Astrocyte (in vitro differentiated cells and primary cell): ENCODE results near the gene NDUFA3. TPM values are rescaled to one million over a fixed set of nuclear protein-coding genes. Genes with fewer than 3 reads are reported as not detected.

Experiments used
- DNase-seq: peaks from one replicate; pipeline ENCODE4 v3.0.0-alpha.2; 2010; ENCODE audit warnings: low read depth
- FAIRE-seq: peaks from 2 replicates; lab custom pipeline; 2011; peaks lifted over from hg19 to GRCh38; lab: Jason Lieb, UNC
- H2AFZ ChIP-seq: 2 replicates; pipeline ENCODE4 v1.6.0; 2012; ENCODE audit warnings: low read depth, low read length, inconsistent platforms
- H3K27ac ChIP-seq: 2 replicates; pipeline ENCODE4 v1.5.1; 2011; ENCODE audit warnings: low read depth, low read length, inconsistent platforms
- H3K27me3 ChIP-seq: 2 replicates; pipeline ENCODE4 v1.6.0; 2011; ENCODE audit warnings: low read length, inconsistent platforms; ENCODE audit not compliant: insufficient read depth
- H3K36me3 ChIP-seq: 2 replicates; pipeline ENCODE4 v1.5.1; 2011; ENCODE audit warnings: low read length, inconsistent platforms; ENCODE audit not compliant: insufficient read depth
- H3K4me1 ChIP-seq: 2 replicates; pipeline ENCODE4 v1.5.1; 2011; ENCODE audit warnings: low read length, inconsistent platforms; ENCODE audit not compliant: insufficient read depth
- H3K4me2 ChIP-seq: 2 replicates; pipeline ENCODE4 v1.6.0; 2012; ENCODE audit warnings: low read length, inconsistent platforms
- H3K4me3 ChIP-seq: 2 replicates; pipeline ENCODE4 v1.5.1; 2011; ENCODE audit warnings: low read depth, mild to moderate bottlenecking, low read length, inconsistent platforms; ENCODE audit not compliant: insufficient read depth
- H3K79me2 ChIP-seq: 2 replicates; pipeline ENCODE4 v1.6.0; 2012; ENCODE audit warnings: mild to moderate bottlenecking, low read length, inconsistent platforms; ENCODE audit not compliant: insufficient read depth
- H3K9ac ChIP-seq: 2 replicates; pipeline ENCODE4 v1.6.0; 2012; ENCODE audit warnings: mild to moderate bottlenecking, low read length, inconsistent platforms
- H3K9me3 ChIP-seq: 2 replicates; pipeline ENCODE4 v1.5.1; 2012; ENCODE audit warnings: low read depth, mild to moderate bottlenecking, low read length, inconsistent platforms; ENCODE audit not compliant: insufficient read depth
- H4K20me1 ChIP-seq: 2 replicates; pipeline ENCODE4 v1.6.0; 2012; ENCODE audit warnings: low read length, inconsistent platforms; ENCODE audit not compliant: insufficient read depth
- H3K27ac Mint-ChIP-seq: one replicate; pipeline ENCODE4 v1.8.0; 2021; ENCODE audit warnings: mild to moderate bottlenecking, mixed read lengths; ENCODE audit not compliant: unreplicated experiment
- H3K27me3 Mint-ChIP-seq: one replicate; pipeline ENCODE4 v1.8.0; 2021; ENCODE audit warnings: low read depth, mixed read lengths; ENCODE audit not compliant: unreplicated experiment
- H3K36me3 Mint-ChIP-seq: one replicate; pipeline ENCODE4 v1.8.0; 2021; ENCODE audit warnings: low read depth, mixed read lengths; ENCODE audit not compliant: unreplicated experiment
- H3K4me1 Mint-ChIP-seq: one replicate; pipeline ENCODE4 v1.8.0; 2021; ENCODE audit warnings: low read depth, mixed read lengths; ENCODE audit not compliant: unreplicated experiment
- H3K4me3 Mint-ChIP-seq: one replicate; pipeline ENCODE4 v1.8.0; 2021; ENCODE audit warnings: mild to moderate bottlenecking, moderate library complexity, mixed read lengths; ENCODE audit not compliant: unreplicated experiment
- H3K9me3 Mint-ChIP-seq: one replicate; pipeline ENCODE4 v1.8.0; 2021; ENCODE audit warnings: mild to moderate bottlenecking, mixed read lengths; ENCODE audit not compliant: unreplicated experiment
- EZH2 ChIP-seq: IDR thresholded peaks from 2 replicates; pipeline ENCODE4 v1.6.1; 2012; ENCODE audit warnings: mild to moderate bottlenecking, low read length, inconsistent platforms; ENCODE audit not compliant: insufficient read depth
- total RNA-seq: library from RNA; stranded (reverse); gene quantifications from 2 replicates; pipeline ENCODE4 v1.2.1, GENCODE V29; 2021
- TF ChIP-seq, protein P1 (sequence below): IDR thresholded peaks from 2 replicates; pipeline ENCODE4 v1.5.1; 2011; ENCODE audit warnings: low read depth, mild to moderate bottlenecking, inconsistent platforms, low read length, moderate library complexity; ENCODE audit not compliant: insufficient read depth

The NDUFA3 gene
- total RNA-seq, 1 donor from 2014 or later, result 99.2 TPM

GRCh38 chr19:54151362-54152035 is 48.8 kb downstream of the NDUFA3 start:
- H3K4me1 Mint-ChIP-seq, result peaks cover 5% of the 10 kb centered on the region
- H3K27me3 Mint-ChIP-seq, result no peaks in the 10 kb centered on the region
- Histone ChIP-seq H4K20me1 (peaks cover 75% of the 10 kb centered on the region), H3K9me3 (no peaks in the 10 kb centered on the region), H3K79me2 (peaks cover under 1% of the 10 kb centered on the region), H2AFZ (no peak overlapping the region), H3K27ac (no peak overlapping the region), H3K4me3 (no peak overlapping the region), H3K9ac (no peak overlapping the region), H3K36me3 (peaks cover 45% of the 10 kb centered on the region), H3K4me2 (no peak overlapping the region), H3K27me3 (no peaks in the 10 kb centered on the region), H3K4me1 (peaks cover 16% of the 10 kb centered on the region)
- no peak overlapping the region for H3K27ac Mint-ChIP-seq
- H3K36me3 Mint-ChIP-seq, result peaks cover 21% of the 10 kb centered on the region
- DNase-seq (no peak), FAIRE-seq (no peak)
- no peak overlapping the region for H3K4me3 Mint-ChIP-seq
- TF ChIP-seq, protein P1, sequence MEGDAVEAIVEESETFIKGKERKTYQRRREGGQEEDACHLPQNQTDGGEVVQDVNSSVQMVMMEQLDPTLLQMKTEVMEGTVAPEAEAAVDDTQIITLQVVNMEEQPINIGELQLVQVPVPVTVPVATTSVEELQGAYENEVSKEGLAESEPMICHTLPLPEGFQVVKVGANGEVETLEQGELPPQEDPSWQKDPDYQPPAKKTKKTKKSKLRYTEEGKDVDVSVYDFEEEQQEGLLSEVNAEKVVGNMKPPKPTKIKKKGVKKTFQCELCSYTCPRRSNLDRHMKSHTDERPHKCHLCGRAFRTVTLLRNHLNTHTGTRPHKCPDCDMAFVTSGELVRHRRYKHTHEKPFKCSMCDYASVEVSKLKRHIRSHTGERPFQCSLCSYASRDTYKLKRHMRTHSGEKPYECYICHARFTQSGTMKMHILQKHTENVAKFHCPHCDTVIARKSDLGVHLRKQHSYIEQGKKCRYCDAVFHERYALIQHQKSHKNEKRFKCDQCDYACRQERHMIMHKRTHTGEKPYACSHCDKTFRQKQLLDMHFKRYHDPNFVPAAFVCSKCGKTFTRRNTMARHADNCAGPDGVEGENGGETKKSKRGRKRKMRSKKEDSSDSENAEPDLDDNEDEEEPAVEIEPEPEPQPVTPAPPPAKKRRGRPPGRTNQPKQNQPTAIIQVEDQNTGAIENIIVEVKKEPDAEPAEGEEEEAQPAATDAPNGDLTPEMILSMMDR, result no peak
- no peak for TF ChIP-seq EZH2
- H3K9me3 Mint-ChIP-seq, result no peaks in the 10 kb centered on the region

DNA sequence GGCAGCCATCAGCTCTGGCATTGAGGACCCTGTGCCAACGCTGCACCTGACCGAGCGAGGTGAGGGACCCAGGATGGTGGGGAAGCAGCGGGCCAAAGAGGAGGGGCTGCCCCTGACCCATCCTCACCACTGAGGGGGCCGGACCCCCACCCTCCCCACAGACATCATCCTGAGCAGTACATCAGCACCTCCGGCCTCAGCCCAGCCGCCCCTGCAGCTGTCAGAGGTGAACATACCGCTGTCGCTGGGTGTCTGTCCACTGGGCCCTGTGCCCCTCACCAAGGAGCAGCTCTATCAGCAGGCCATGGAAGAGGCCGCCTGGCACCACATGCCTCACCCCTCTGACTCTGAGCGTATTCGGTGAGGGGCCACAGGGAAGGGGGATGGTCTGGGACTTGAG is 49.6 kb downstream of the NDUFA3 start:
- TF ChIP-seq EZH2, result no peak
- H3K4me3 Mint-ChIP-seq, result no peak overlapping the region
- Histone ChIP-seq H3K4me3 (no peak overlapping the region), H3K79me2 (peaks cover 7% of the 10 kb centered on the region), H4K20me1 (peaks cover 68% of the 10 kb centered on the region), H3K9me3 (no peaks in the 10 kb centered on the region), H3K4me2 (no peak overlapping the region), H3K36me3 (peaks cover 46% of the 10 kb centered on the region), H3K27ac (no peak overlapping the region), H3K9ac (no peak overlapping the region), H3K4me1 (peaks cover 16% of the 10 kb centered on the region), H3K27me3 (no peaks in the 10 kb centered on the region), H2AFZ (no peak overlapping the region)
- no peak for DNase-seq
- H3K27me3 Mint-ChIP-seq, result no peaks in the 10 kb centered on the region
- H3K4me1 Mint-ChIP-seq, result peaks cover 5% of the 10 kb centered on the region
- H3K36me3 Mint-ChIP-seq, result peaks cover 18% of the 10 kb centered on the region
- H3K9me3 Mint-ChIP-seq, result no peaks in the 10 kb centered on the region
- no peak overlapping the region for H3K27ac Mint-ChIP-seq
- no peak for FAIRE-seq

- Mint-ChIP-seq H3K36me3 (peaks cover 14% of the 10 kb centered on the region), H3K27ac (no peak overlapping the region), H3K9me3 (no peaks in the 10 kb centered on the region), H3K4me1 (peaks cover 5% of the 10 kb centered on the region), H3K4me3 (peak overlapping the region; percentile 17), H3K27me3 (no peaks in the 10 kb centered on the region)
- no peak for DNase-seq
- Histone ChIP-seq H2AFZ (no peak overlapping the region), H4K20me1 (peaks cover 62% of the 10 kb centered on the region), H3K27ac (no peak overlapping the region), H3K9ac (no peak overlapping the region), H3K79me2 (peaks cover 7% of the 10 kb centered on the region), H3K36me3 (peaks cover 48% of the 10 kb centered on the region), H3K4me2 (no peak overlapping the region), H3K4me1 (peaks cover 16% of the 10 kb centered on the region), H3K9me3 (no peaks in the 10 kb centered on the region), H3K27me3 (no peaks in the 10 kb centered on the region), H3K4me3 (no peak overlapping the region)
- TF ChIP-seq EZH2, result no peak
- TF ChIP-seq, protein P1, result no peak
- FAIRE-seq, result no peak
Measured at GRCh38 chr19:54152878-54153524, 50.3 kb downstream of the NDUFA3 start.
